ENCODE measurements around the gene KCNQ4. TPM values are rescaled to one million over a fixed set of nuclear protein-coding genes. Genes with fewer than 3 reads are reported as not detected.

The KCNQ4 gene
- total and polyA plus RNA-seq, 2 donors (not counting 1 experiment from before 2014, with no cell fraction given), result 0.16 to 0.20 TPM

DNA sequence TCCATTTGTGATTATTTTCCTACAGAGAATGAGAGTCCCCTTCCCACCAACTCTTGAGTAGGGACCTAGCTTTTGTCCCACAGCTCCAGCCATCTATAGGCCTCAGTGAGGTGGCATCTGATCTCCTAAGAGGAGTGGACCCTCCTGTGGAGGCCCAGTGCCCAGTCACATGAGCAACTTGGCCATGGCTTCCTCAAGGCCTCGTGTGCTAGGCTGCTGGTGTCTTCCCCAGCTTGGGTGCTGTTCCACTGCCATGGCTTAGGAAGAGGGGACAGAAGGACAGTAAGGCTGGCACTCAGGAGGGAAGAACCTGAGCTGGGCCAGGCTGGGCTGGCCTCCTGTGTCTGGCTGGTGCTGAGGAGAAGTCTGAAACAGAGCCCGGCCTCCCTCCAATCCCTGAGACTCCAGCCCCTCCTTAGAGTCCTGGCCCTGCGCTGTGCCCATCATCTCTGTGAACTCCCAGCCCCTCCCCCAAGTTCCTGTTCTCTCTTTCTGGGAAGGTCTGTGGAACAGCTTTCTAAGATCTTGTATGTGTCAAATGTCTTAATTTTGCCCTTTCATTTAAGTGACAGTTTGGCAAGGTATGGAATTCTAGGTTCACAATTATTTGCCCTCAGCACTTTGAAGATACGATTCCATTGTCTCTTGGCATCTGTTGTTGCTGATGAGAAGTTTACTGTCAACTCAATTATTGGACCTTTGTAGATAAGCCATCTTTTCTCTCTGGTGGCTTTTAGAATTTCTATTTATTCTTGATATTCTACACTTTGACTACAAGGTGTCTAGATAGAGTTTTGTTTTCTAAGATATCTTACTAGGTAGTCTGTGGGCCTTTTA is 7.1 kb upstream of the KCNQ4 start:
- 89% methylated on average over 1 of the region's 4 CpGs for WGBS (ENCODE audit: insufficient coverage)

DNA sequence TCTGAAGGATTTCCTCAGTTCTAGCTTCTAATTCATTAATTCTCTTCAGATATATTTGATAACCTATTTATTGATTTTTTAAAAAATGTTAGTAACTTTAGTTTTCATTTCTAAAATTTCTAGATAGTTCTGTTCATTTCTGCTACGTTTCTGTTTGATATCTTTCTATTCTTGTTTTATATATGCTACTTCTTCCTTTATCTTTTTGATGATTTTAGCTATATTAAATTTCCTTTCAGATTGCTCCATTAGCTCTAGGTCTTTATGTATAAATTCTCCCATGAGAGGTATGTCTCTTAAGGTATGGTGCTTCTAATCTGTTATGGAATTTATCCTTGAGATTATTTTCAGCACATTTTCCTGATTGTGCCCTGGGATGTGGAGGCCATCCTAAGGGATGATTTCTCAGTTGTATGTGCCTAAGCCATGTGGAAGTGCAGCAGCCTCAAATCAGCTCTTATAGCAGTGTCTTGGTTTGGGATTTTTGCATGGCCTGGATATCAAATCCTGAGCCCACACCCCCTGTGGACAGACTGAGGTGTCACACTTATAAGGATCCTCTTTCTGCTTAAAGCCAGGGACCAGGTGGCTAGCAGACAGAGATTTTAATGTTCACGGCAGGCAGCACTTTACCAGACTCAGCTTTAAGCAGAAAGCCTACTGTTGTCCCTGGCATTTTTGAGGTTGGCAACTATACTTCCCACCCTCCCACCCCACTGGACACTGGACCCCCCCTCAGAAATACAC is 6.2 kb upstream of the KCNQ4 start:
- ChIA-PET POLR2A (interaction anchor here (0.5 kb wide), 1 partner anchor 244 kb away, joined by 6 read pairs; no protein-coding TSS in a partner anchor), CTCF (interaction anchor here (0.7 to 9.7 kb wide), 3 partner anchors 37 to 111 kb away, joined by 3 to 193 read pairs (median 3); no protein-coding TSS in a partner anchor)
- no peak overlapping the region for H2AFZ ChIP-seq (ENCODE audit: insufficient read depth, low read depth, low read length, poor library complexity, severe bottlenecking)
- H3K4me3 ChIP-seq (ENCODE audit: control extremely low read depth in 1 of 5, extremely low read depth in 1 of 5, insufficient read depth in 1 of 5, low read depth in 2 of 5, low read length in 4 of 5), result no peak overlapping the region
- Mint-ChIP-seq H3K4me3 (no peak overlapping the region), H3K4me1 (peaks cover 2% of the 10 kb centered on the region), H3K27me3 (no peaks in the 10 kb centered on the region), H3K27ac (no peak overlapping the region), H3K9me3 (ENCODE audit: insufficient read depth) (no peaks in the 10 kb centered on the region)
- no peak overlapping the region for H3K27ac ChIP-seq (ENCODE audit: low read length in 2 of 2)
- H3K4me2 ChIP-seq (replicated peaks; ENCODE audit: low read depth, low read length, poor library complexity, severe bottlenecking), result no peak overlapping the region
- DNase-seq, result no peak
- no peak overlapping the region for H3K9ac ChIP-seq (ENCODE audit: low read length)
- H3K9me3 ChIP-seq (ENCODE audit: control extremely low read depth in 1 of 3, control insufficient read depth in 2 of 3, insufficient read depth in 1 of 3, low read length in 2 of 3), result peaks cover 1 to 8% (median 2%) of the 10 kb centered on the region in 3 donors
- H3K36me3 ChIP-seq (replicated peaks in 1 of 2; ENCODE audit: control extremely low read depth in 1 of 2, control insufficient read depth in 1 of 2, extremely low read depth in 1 of 2, insufficient read depth in 2 of 2, low read length in 1 of 2), result peaks cover 0 to 11% of the 10 kb centered on the region in 2 experiments
- no peak for ATAC-seq (ENCODE audit: low read depth)
- no peaks in the 10 kb centered on the region for H3K79me2 ChIP-seq (ENCODE audit: control insufficient read depth, insufficient read depth, low read length)
- intact Hi-C loops (cut with micrococcal nuclease), result no loop called here
- peaks cover 10% of the 10 kb centered on the region for H4K20me1 ChIP-seq (ENCODE audit: control insufficient read depth, insufficient read depth, low read length, poor library complexity, severe bottlenecking)
- no peaks in the 10 kb centered on the region for H3K27me3 ChIP-seq (replicated peaks in 1 of 4; ENCODE audit: control extremely low read depth in 1 of 4, control insufficient read depth in 3 of 4, insufficient read depth in 4 of 4, low read length in 3 of 4)
- no CpG with 5 or more reads among the region's 2 CpGs for WGBS (ENCODE audit: insufficient coverage)
- H3K4me1 ChIP-seq (ENCODE audit: control insufficient read depth in 2 of 2, insufficient read depth in 2 of 2, low read length in 2 of 2), result no peaks in the 10 kb centered on the region
- TF ChIP-seq EZH2 (IDR thresholded peaks at IDR 0.05; ENCODE audit: borderline replicate concordance, insufficient read depth, low read depth, low read length, poor library complexity, severe bottlenecking), result no peak
- no peak for TF ChIP-seq CTCF (IDR thresholded peaks at IDR 0.05)

More for the DNA sequence above, 7.1 kb upstream of the KCNQ4 start:
- Histone ChIP-seq H3K27ac (ENCODE audit: low read length in 2 of 2) (no peak overlapping the region), H3K4me2 (replicated peaks; ENCODE audit: low read depth, low read length, poor library complexity, severe bottlenecking) (no peak overlapping the region), H3K79me2 (ENCODE audit: control insufficient read depth, insufficient read depth, low read length) (no peaks in the 10 kb centered on the region), H3K9me3 (ENCODE audit: control extremely low read depth in 1 of 3, control insufficient read depth in 2 of 3, insufficient read depth in 1 of 3, low read length in 2 of 3) (peaks cover 1 to 8% (median 2%) of the 10 kb centered on the region in 3 donors), H3K9ac (ENCODE audit: low read length) (no peak overlapping the region), H3K36me3 (replicated peaks in 1 of 2; ENCODE audit: control extremely low read depth in 1 of 2, control insufficient read depth in 1 of 2, extremely low read depth in 1 of 2, insufficient read depth in 2 of 2, low read length in 1 of 2) (peaks cover 0 to 20% of the 10 kb centered on the region in 2 experiments), H3K27me3 (replicated peaks in 1 of 4; ENCODE audit: control extremely low read depth in 1 of 4, control insufficient read depth in 3 of 4, insufficient read depth in 4 of 4, low read length in 3 of 4) (no peaks in the 10 kb centered on the region), H4K20me1 (ENCODE audit: control insufficient read depth, insufficient read depth, low read length, poor library complexity, severe bottlenecking) (peaks cover 10% of the 10 kb centered on the region), H3K4me1 (ENCODE audit: control insufficient read depth in 2 of 2, insufficient read depth in 2 of 2, low read length in 2 of 2) (no peaks in the 10 kb centered on the region), H3K4me3 (ENCODE audit: control extremely low read depth in 1 of 5, extremely low read depth in 1 of 5, insufficient read depth in 1 of 5, low read depth in 2 of 5, low read length in 4 of 5) (no peak overlapping the region), H2AFZ (ENCODE audit: insufficient read depth, low read depth, low read length, poor library complexity, severe bottlenecking) (no peak overlapping the region)
- Mint-ChIP-seq H3K4me1 (peaks cover 2% of the 10 kb centered on the region), H3K4me3 (no peak overlapping the region), H3K9me3 (ENCODE audit: insufficient read depth) (no peaks in the 10 kb centered on the region), H3K27ac (no peak overlapping the region), H3K27me3 (no peaks in the 10 kb centered on the region)
- no peak for TF ChIP-seq EZH2 (IDR thresholded peaks at IDR 0.05; ENCODE audit: borderline replicate concordance, insufficient read depth, low read depth, low read length, poor library complexity, severe bottlenecking)
- no peak for DNase-seq
- ChIA-PET CTCF (interaction anchor here (1.1 to 9.7 kb wide), 6 partner anchors 11 to 110 kb away, joined by 3 to 193 read pairs (median 26); no protein-coding TSS in a partner anchor), POLR2A (interaction anchor here (0.5 kb wide), 1 partner anchor 243 kb away, joined by 6 read pairs; no protein-coding TSS in a partner anchor)
- intact Hi-C loops (cut with micrococcal nuclease), result no loop called here
- no peak for ATAC-seq (ENCODE audit: low read depth)

Measured in B cell (primary cell).